H9 (cell line): ENCODE results near the gene CTSA. TPM values are rescaled to one million over a fixed set of nuclear protein-coding genes. Genes with fewer than 3 reads are reported as not detected.

ENCODE experiments used
- DNase-seq: peaks from one replicate; pipeline ENCODE4 v3.0.0-alpha.2; 2017
- H2AFZ ChIP-seq: one replicate; pipeline ENCODE4 v1.6.1; 2013; ENCODE audit warnings: mild to moderate bottlenecking, low read length, control low read depth, moderate library complexity
- H2AK5ac ChIP-seq: 2 replicates; pipeline ENCODE4 v1.6.1; 2013; ENCODE audit warnings: low read length, control low read depth, mixed read lengths; ENCODE audit not compliant: insufficient read length
- H2BK120ac ChIP-seq: one replicate; pipeline ENCODE4 v1.6.1; 2013; ENCODE audit warnings: low read depth, mild to moderate bottlenecking, low read length, control low read depth, inconsistent platforms; ENCODE audit not compliant: poor library complexity, severe bottlenecking
- H2BK12ac ChIP-seq: 2 replicates; pipeline ENCODE4 v1.6.1; 2013; ENCODE audit warnings: low read length, control low read depth, mixed read lengths, low read depth; ENCODE audit not compliant: insufficient read length
- H2BK15ac ChIP-seq: 2 replicates; pipeline ENCODE4 v1.6.1; 2013; ENCODE audit warnings: low read depth, low read length, control low read depth
- H2BK20ac ChIP-seq: one replicate; pipeline ENCODE4 v1.6.1; 2013; ENCODE audit warnings: low read depth, mild to moderate bottlenecking, low read length, control low read depth, inconsistent platforms; ENCODE audit not compliant: poor library complexity, severe bottlenecking
- H2BK5ac ChIP-seq: 2 replicates; pipeline ENCODE4 v1.6.1; 2013; ENCODE audit warnings: low read length, control low read depth, mixed read lengths; ENCODE audit not compliant: insufficient read length
- H3K14ac ChIP-seq: 2 replicates; pipeline ENCODE4 v1.6.1; 2013; ENCODE audit warnings: low read length, control low read depth; ENCODE audit not compliant: insufficient read depth
- H3K18ac ChIP-seq: 2 replicates; pipeline ENCODE4 v1.6.1; 2013; ENCODE audit warnings: low read depth, mild to moderate bottlenecking, mixed read lengths, low read length, control low read depth; ENCODE audit not compliant: insufficient read length
- H3K23ac ChIP-seq: 2 replicates; pipeline ENCODE4 v1.6.1; 2013; ENCODE audit warnings: low read length, control low read depth, mixed read lengths, low read depth; ENCODE audit not compliant: insufficient read length
- H3K23me2 ChIP-seq: 2 replicates; pipeline ENCODE4 v1.6.1; 2013; ENCODE audit warnings: low read depth, mild to moderate bottlenecking, mixed read lengths, low read length, control low read depth; ENCODE audit not compliant: insufficient read length, poor library complexity, severe bottlenecking
- H3K27ac ChIP-seq: 2 replicates; pipeline ENCODE4 v1.5.1; 2013; ENCODE audit warnings: low read length, control low read depth, mixed read lengths, low read depth; ENCODE audit not compliant: insufficient read length
- H3K27me3 ChIP-seq: 2 replicates; pipeline ENCODE4 v1.6.1; 2013; ENCODE audit warnings: low read length, control low read depth, inconsistent platforms; ENCODE audit not compliant: insufficient read depth
- H3K4ac ChIP-seq: 2 replicates; pipeline ENCODE4 v1.6.1; 2013; ENCODE audit warnings: low read depth, mild to moderate bottlenecking, control low read depth, inconsistent platforms, low read length, moderate library complexity
- H3K4me1 ChIP-seq: 2 replicates; pipeline ENCODE4 v1.6.1; 2013; ENCODE audit warnings: low read length, control low read depth, inconsistent platforms; ENCODE audit not compliant: insufficient read depth
- H3K4me2 ChIP-seq: 2 replicates; pipeline ENCODE4 v1.6.1; 2013; ENCODE audit warnings: low read length, control low read depth, mixed read lengths; ENCODE audit not compliant: insufficient read length, insufficient read depth
- H3K56ac ChIP-seq: 2 replicates; pipeline ENCODE4 v1.6.1; 2013; ENCODE audit warnings: low read depth, mild to moderate bottlenecking, mixed read lengths, low read length, control low read depth; ENCODE audit not compliant: insufficient read length
- H3K79me1 ChIP-seq: 2 replicates; pipeline ENCODE4 v1.6.1; 2013; ENCODE audit warnings: low read depth, mild to moderate bottlenecking, moderate library complexity, low read length, control low read depth, inconsistent platforms; ENCODE audit not compliant: insufficient read depth, poor library complexity, severe bottlenecking
- H3K79me2 ChIP-seq: 2 replicates; pipeline ENCODE4 v1.6.1; 2013; ENCODE audit warnings: low read length, control low read depth, inconsistent platforms; ENCODE audit not compliant: insufficient read depth
- H3K9ac ChIP-seq: 2 replicates; pipeline ENCODE4 v1.6.1; 2013; ENCODE audit warnings: low read length, control low read depth, mixed read lengths; ENCODE audit not compliant: insufficient read length; ENCODE audit errors: extremely low read depth
- H3K9me3 ChIP-seq: one replicate; pipeline ENCODE4 v1.6.1; 2013; ENCODE audit warnings: low read depth, low read length, inconsistent platforms; ENCODE audit not compliant: control insufficient read depth
- H3T11ph ChIP-seq: one replicate; pipeline ENCODE4 v1.6.1; 2013; ENCODE audit warnings: mild to moderate bottlenecking, low read length, control low read depth, inconsistent platforms
- H4K20me1 ChIP-seq: one replicate; pipeline ENCODE4 v1.6.1; 2013; ENCODE audit not compliant: control insufficient read depth, insufficient read length, insufficient read depth
- H4K5ac ChIP-seq: 2 replicates; pipeline ENCODE4 v1.6.1; 2013; ENCODE audit warnings: low read depth, mild to moderate bottlenecking, mixed read lengths, low read length, control low read depth; ENCODE audit not compliant: insufficient read length
- H4K8ac ChIP-seq: replicated peaks from 2 replicates; pipeline ENCODE4 v1.6.1; 2013; ENCODE audit warnings: low read length, control low read depth, mixed read lengths, low read depth; ENCODE audit not compliant: insufficient read length
- H4K91ac ChIP-seq: 2 replicates; pipeline ENCODE4 v1.6.1; 2013; ENCODE audit warnings: low read depth, mild to moderate bottlenecking, moderate library complexity, mixed read lengths, low read length, control low read depth; ENCODE audit not compliant: insufficient read length
- H3K27ac Mint-ChIP-seq, 3 experiments: 2 replicates in 2 of 3; 3 replicates in 1 of 3; pipeline ENCODE4 v1.8.0; 2020 to 2021; ENCODE audit warnings: mixed read lengths in 3 of 3, mild to moderate bottlenecking in 1 of 3, moderate library complexity in 1 of 3
- H3K27me3 Mint-ChIP-seq: 2 replicates; pipeline ENCODE4 v1.8.0; 2021; ENCODE audit warnings: low read depth, mild to moderate bottlenecking, moderate library complexity, mixed read lengths
- H3K36me3 Mint-ChIP-seq, 3 experiments: 2 replicates in 2 of 3; 3 replicates in 1 of 3; pipeline ENCODE4 v1.8.0; 2020 to 2021; ENCODE audit warnings: low read depth in 3 of 3, mixed read lengths in 3 of 3; ENCODE audit not compliant: insufficient read depth in 1 of 3
- H3K4me1 Mint-ChIP-seq, 2 experiments: 2 replicates each; pipeline ENCODE4 v1.8.0; 2020; ENCODE audit warnings: mixed read lengths in 2 of 2
- H3K4me3 Mint-ChIP-seq, 2 experiments: 2 replicates in 1 of 2; 3 replicates in 1 of 2; pipeline ENCODE4 v1.8.0; 2020 to 2021; ENCODE audit warnings: mild to moderate bottlenecking in 2 of 2, mixed read lengths in 2 of 2, moderate library complexity in 1 of 2
- H3K9me3 Mint-ChIP-seq, 2 experiments: 2 replicates in 1 of 2; 3 replicates in 1 of 2; pipeline ENCODE4 v1.8.0; 2020; ENCODE audit warnings: mild to moderate bottlenecking in 2 of 2, mixed read lengths in 2 of 2, moderate library complexity in 1 of 2
- CTCF ChIP-seq: fragments of 200-600 bp; sonication (generic); conservative IDR thresholded peaks from 3 replicates; pipeline ENCODE4 v1.8.0; 2021; ENCODE audit warnings: antibody characterized with exemption, mild to moderate bottlenecking
- total RNA-seq: library from RNA; stranded (reverse); gene quantifications from 2 replicates; pipeline ENCODE4 v1.2.1, GENCODE V29; 2021

CTSA gene
- total RNA-seq, 1 experiment from 2014 or later = 64.4 TPM

- no peaks in the 10 kb centered on the region for H4K20me1 ChIP-seq
- no peak overlapping the region for H3K56ac ChIP-seq
- no peak overlapping the region for H2BK12ac ChIP-seq
- H3K4me1 ChIP-seq = no peaks in the 10 kb centered on the region; the same call in 1 of the 2 replicates
- H2BK120ac ChIP-seq = no peak overlapping the region
- TF ChIP-seq CTCF = no peak
- H3K36me3 Mint-ChIP-seq = peaks cover 0 to 4% (median 0%) of the 10 kb centered on the region in 3 experiments; a peak in 1 of 7 replicates
- DNase-seq = no peak
- H3K4ac ChIP-seq = no peak overlapping the region
- no peaks in the 10 kb centered on the region for H3K27me3 ChIP-seq
- H3K4me1 Mint-ChIP-seq = no peaks in the 10 kb centered on the region
- H3K18ac ChIP-seq = no peak overlapping the region
- H3K9me3 Mint-ChIP-seq = no peaks in the 10 kb centered on the region
- no peaks in the 10 kb centered on the region for H3K79me2 ChIP-seq
- no peaks in the 10 kb centered on the region for H3K23me2 ChIP-seq
- H3K9me3 ChIP-seq = no peaks in the 10 kb centered on the region
- H2BK5ac ChIP-seq = no peak overlapping the region
- H3K27me3 Mint-ChIP-seq = no peaks in the 10 kb centered on the region
- no peak overlapping the region for H3T11ph ChIP-seq
- no peak overlapping the region for H4K91ac ChIP-seq
- no peak overlapping the region for H3K27ac Mint-ChIP-seq
- no peak overlapping the region for H4K8ac ChIP-seq
- no peak overlapping the region for H3K23ac ChIP-seq
- no peaks in the 10 kb centered on the region for H3K79me1 ChIP-seq
- H2BK20ac ChIP-seq = no peak overlapping the region
- H4K5ac ChIP-seq = no peak overlapping the region
- H2AFZ ChIP-seq = no peak overlapping the region
- H3K9ac ChIP-seq = no peak overlapping the region
- H3K4me2 ChIP-seq = no peak overlapping the region
- H3K4me3 Mint-ChIP-seq = no peak overlapping the region
- H3K27ac ChIP-seq = no peak overlapping the region
- H3K14ac ChIP-seq = no peak overlapping the region
- H2BK15ac ChIP-seq = no peak overlapping the region
- H2AK5ac ChIP-seq = no peak overlapping the region
Measured at GRCh38 chr20:45867819-45868176, 23.3 kb upstream of the CTSA start.
